ENCODE results near the gene KAT2B. TPM values are rescaled to one million over a fixed set of nuclear protein-coding genes. Genes with fewer than 3 reads are reported as not detected.

The KAT2B gene
- total RNA-seq, 3 donors from 2014 or later, result 27.2 to 49.1 (median 27.5) TPM

- Histone ChIP-seq H3K9me3 (no peaks in the 10 kb centered on the region), H3K4me1 (ENCODE audit: low read depth) (peaks cover 25% of the 10 kb centered on the region), H3K4me3 (no peak overlapping the region), H3K36me3 (ENCODE audit: low read depth) (no peaks in the 10 kb centered on the region)
- intact Hi-C loops (cut with DNase I, micrococcal nuclease), result no loop called here
- no peak for TF ChIP-seq CTCF (IDR thresholded peaks at IDR 0.05)
- DNase-seq (no peak), ATAC-seq (peak; percentile 11)
Measured at GRCh38 chr3:20056725-20057611, 16.7 kb downstream of the KAT2B start.

GRCh38 chr3:20057612-20058180, 17.4 kb downstream of the KAT2B start:
- no peak for TF ChIP-seq CTCF (IDR thresholded peaks at IDR 0.05)
- Histone ChIP-seq H3K4me3 (no peak overlapping the region), H3K4me1 (ENCODE audit: low read depth) (peaks cover 25% of the 10 kb centered on the region), H3K9me3 (no peaks in the 10 kb centered on the region), H3K36me3 (ENCODE audit: low read depth) (no peaks in the 10 kb centered on the region)
- DNase-seq (no peak), ATAC-seq (no peak)
- intact Hi-C loops (cut with DNase I, micrococcal nuclease), result no loop called here

GRCh38 chr3:20059929-20060328, 19.7 kb downstream of the KAT2B start:
- no peaks in the 10 kb centered on the region for H3K9me3 ChIP-seq
- TF ChIP-seq CTCF (IDR thresholded peaks at IDR 0.05), result no peak
- DNase-seq, result no peak
- peaks cover 21% of the 10 kb centered on the region for H3K4me1 ChIP-seq (ENCODE audit: low read depth)
- ATAC-seq, result no peak
- H3K4me3 ChIP-seq, result no peak overlapping the region
- H3K36me3 ChIP-seq (ENCODE audit: low read depth), result no peaks in the 10 kb centered on the region
- intact Hi-C loops (cut with DNase I, micrococcal nuclease), result no loop called here

GRCh38 chr3:20060974-20061685, 20.9 kb downstream of the KAT2B start:
- DNase-seq (no peak), ATAC-seq (peak; percentile 24)
- intact Hi-C loops (cut with DNase I, micrococcal nuclease), result no loop called here
- no peaks in the 10 kb centered on the region for H3K9me3 ChIP-seq
- no peak for TF ChIP-seq CTCF (IDR thresholded peaks at IDR 0.05)
- H3K4me1 ChIP-seq (ENCODE audit: low read depth), result peaks cover 16% of the 10 kb centered on the region
- H3K4me3 ChIP-seq, result no peak overlapping the region
- H3K36me3 ChIP-seq (ENCODE audit: low read depth), result no peaks in the 10 kb centered on the region

- no peak overlapping the region for H3K4me3 ChIP-seq
- peaks cover 3% of the 10 kb centered on the region for H3K4me1 ChIP-seq (ENCODE audit: low read depth)
- no peak for ATAC-seq
- TF ChIP-seq CTCF (IDR thresholded peaks at IDR 0.05), result no peak
- H3K9me3 ChIP-seq, result no peaks in the 10 kb centered on the region
- intact Hi-C loops (cut with DNase I, micrococcal nuclease), result no loop called here
- no peak for DNase-seq
- no peaks in the 10 kb centered on the region for H3K36me3 ChIP-seq (ENCODE audit: low read depth)
Measured at GRCh38 chr3:20062996-20063395, 22.8 kb downstream of the KAT2B start.

Data from mucosa of descending colon (tissue), 3 donors.